GM20431 (cell line): ENCODE results near the gene PLEKHG3.

Source experiments
- in situ Hi-C: fragments of 300-500 bp; cut with MseI, MboI; formaldehyde crosslinking; loops from one replicate; pipeline ENCODE4 v1.15.0; 2020; ENCODE audit warnings: low sequenced_read_pairs; ENCODE audit not compliant: unreplicated experiment

The PLEKHG3 gene

DNA sequence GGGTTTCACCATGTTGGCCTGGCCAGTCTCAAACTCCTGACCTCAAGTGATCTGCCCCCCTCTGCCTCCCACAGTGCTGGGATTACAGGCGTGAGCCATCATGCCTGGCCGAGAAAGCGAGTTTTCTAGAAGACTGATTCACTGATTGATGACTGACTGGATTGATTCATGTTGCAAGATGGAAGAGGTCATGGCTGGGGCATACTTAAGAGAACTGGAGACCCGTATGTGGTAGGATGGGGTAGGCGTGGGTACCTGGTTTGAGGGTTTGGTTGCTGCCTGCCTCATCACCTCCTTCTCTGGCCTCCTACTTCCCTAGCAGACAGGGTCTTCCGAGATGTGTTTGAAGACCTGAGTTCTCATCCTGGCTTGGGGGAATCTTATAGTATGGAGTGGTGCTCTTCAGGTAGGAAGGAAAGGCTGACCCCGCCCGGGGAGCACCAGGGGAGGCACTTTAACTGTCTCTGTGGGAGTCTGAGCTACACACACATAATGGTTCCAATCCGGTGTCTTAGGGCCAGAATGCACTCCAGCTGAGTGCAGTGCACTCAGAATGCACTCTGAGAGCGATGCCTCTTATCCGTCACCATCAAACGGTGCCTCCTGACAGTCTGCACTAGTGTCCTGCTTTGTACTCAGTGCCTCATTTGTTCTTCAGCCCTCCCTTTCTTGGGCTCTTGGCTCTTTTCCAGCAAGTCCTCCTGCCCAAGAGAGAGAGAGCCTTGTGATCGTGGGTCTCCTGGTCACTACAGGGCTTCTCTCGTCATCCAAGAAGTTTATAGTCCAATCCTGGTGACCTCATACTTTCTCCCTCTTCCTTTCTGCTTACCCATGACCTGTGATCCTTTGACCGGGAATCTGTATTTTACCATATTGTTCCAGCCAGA lies 19.7 kb downstream of the PLEKHG3 start:
- in situ Hi-C loops, result no loop called here

DNA sequence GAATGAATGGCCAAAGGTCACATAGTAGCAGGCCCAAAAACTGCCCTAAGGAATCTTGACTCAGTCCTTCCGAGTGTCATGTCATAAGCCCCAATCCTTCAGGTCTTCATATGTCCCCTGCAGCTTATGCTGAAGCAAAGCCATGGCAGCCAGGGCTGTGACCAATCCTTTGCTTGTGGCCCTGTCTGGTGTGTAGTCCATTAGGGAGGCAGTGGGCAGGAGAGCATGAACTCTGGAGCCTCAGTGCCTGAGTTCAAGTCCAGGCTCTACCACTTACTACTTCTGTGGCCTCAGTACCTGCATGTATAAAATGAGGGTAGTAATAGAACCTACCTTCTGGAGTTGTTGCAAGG lies 20.3 kb downstream of the PLEKHG3 start:
- in situ Hi-C loops, result no loop called here

DNA sequence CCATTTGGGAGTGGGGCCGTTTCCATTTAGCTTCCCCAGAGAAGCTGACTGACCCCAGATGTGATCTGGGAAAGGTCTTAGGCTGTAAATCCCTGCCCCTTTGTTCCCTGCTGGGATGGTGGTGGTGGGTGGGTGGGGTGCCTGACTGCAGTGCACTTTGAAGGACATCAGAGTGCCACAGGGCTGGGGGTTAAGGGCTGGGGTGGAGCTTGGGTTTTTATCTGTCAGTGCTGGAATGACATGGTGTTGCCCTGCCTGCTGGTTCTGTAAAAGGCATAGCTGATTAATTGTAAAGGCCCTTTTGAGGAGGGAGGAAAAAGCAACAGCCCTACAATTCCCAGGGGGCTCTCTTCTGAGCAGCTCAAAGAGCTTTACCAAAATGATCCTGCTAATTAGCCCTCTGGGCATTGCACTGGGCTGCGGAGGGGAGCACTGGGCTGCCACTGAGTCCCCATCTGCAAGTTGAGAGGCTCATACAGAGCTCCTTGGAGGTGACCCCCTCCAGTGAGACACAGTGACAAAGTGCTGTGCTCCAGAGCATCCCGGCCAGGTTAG lies 21.1 kb downstream of the PLEKHG3 start:
- in situ Hi-C loops, result no loop called here

DNA sequence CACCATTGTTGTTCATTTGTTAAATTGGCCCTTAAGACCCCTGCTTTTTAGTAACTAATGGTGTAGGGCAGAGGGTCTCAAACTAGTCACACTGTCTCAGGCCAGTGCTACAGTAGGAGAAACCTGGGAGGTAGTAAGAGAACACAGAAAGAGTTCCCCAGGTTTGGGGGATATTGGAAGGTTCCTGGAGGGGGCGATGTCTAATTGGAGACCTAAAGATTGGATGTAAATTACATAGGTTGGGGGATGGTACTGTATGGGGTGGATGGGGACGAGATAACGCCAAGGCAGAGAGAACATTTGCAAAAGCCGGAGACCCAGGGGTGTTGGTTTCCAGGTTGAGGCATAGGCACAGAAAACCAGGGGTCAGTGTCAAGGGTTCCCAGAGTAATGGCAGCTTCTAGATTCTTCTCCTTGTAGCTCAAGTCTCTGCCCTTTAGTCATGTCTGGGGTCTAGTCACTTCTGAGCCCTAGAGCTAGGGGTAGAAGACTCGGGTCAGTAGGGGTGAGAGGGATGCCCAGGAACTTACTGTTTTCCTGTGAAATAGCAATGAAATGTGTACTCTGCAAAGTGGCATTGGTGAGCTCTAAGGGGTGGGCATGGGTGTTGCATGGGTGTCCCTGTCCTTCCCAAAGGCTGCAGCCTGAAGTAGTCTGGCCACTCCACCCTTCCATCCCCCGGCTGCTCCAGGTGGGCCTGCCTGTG lies 21.8 kb downstream of the PLEKHG3 start:
- in situ Hi-C loops, result no loop called here

DNA sequence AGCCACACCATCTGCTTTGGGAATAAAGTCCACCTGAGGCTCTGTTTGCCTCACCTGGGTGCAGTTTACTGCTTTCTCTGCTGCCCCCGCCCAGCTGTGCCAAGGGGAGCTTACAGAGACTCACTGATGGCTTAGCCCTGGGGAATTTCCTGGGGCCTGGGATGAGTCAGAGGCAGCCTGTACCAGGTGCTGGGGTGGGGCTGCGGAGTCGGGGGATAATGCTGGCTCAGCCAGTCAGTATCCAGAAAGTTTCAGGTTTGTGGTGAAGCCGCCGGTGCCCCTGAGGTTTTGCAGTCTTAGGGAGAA lies 22.3 kb downstream of the PLEKHG3 start:
- in situ Hi-C loops, result no loop called here

DNA sequence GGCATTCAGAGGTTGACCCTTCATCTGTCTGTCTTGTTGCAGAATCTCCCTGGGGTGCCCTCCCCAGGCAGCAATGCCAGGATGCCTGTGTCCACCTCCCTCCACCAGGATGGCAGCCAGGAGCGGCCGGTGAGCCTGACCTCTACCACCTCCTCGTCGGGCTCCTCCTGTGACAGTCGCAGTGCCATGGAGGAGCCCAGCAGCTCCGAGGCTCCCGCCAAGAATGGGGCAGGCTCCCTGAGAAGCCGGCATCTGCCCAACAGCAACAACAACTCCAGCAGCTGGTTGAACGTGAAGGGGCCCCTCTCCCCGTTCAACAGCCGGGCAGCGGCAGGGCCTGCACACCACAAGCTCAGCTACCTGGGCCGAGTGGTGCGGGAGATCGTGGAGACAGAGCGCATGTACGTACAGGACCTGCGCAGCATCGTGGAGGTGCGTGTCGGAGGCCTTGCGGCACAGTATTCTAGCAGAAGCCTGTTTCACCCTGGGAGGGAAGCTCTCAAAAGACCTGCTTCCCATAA lies 23.4 kb downstream of the PLEKHG3 start:
- in situ Hi-C loops, result no loop called here

DNA sequence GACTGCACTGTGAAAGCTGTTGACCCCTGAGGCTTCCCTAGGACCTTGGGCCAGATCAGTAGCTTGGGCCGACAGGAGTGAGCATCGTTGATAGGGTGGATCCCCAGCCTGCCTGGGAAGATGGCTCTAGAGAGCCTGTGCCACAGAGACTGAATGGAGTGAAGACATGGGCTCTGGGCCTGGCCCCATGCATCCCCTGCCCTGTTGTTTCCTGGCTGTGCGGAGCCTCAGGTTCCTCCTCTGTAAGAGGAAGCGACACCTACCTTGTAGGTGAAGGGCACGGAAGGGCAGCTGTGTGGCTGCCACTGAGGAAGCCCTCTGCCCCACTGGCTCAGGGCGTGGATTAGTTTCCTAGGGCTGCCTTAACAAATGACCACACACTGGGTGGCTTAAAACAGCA lies 23.9 kb downstream of the PLEKHG3 start:
- in situ Hi-C loops, result no loop called here

DNA sequence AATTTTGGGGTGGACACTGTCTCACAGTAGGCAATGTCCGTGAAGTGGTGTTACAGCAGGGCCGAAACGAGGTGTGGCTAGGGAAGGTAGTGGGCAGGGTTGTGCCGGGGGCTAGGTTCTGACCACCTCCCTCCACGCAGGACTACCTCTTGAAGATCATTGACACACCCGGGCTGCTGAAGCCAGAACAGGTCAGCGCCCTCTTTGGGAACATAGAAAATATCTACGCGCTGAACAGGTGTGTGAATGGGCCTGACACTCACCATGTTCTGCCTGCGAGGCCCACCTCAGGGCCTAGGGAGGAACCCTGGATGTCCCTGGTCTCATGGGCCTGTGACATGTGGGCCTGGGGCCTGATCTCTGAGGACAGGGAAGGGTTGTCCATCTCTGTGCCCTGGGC lies 24.6 kb downstream of the PLEKHG3 start:
- in situ Hi-C loops, result no loop called here

DNA sequence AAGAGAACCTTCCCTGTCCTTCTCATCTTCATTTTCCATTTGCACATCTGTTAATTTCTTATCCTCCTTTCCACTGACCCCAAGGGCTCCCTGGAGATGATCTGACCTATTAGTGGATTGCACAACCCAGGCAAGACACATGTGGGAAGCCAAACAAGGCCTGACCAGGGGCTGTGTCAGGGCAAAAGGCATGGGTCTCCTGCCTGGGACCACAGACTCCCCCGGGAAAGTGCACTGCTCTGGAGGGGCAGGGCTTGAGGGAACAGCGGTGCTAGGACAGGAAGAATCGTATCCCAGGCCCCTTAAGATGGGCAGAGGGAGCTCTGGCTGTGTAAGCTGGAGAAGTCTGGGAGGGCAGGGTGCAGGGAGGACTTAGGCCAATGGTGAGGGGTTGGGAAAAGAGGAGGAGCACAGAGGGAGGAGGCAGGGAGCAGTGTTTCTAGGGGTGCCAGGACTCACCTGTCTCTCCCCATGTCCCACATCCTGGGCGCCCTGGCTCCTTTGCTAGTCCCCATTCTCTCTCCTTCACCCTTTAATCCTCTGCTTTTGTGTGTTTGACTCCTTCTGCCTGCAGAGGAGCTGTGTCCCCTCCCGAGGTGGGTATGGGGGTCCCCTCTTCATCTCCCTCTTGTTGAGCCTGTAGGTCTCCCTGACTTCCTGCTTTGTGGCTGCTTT lies 25.3 kb downstream of the PLEKHG3 start:
- in situ Hi-C loops, result no loop called here

DNA sequence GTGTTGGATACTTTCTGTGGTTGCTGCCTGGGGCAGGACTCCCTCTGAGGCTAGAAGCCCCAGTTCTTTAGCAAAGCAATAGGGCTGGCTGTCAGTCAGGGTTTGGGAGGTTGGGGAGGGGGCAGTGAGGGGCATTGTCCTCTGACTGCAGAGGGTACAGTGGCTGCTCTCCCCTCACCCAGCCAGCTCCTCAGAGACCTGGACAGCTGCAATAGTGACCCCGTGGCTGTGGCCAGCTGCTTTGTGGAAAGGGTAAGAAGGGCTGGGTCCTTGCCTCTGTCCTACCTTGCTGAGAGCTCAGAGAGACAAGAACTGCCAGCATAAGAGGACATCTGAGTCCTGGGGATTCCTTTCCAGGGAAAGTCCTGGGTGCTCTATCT lies 25.8 kb downstream of the PLEKHG3 start:
- in situ Hi-C loops, result no loop called here

DNA sequence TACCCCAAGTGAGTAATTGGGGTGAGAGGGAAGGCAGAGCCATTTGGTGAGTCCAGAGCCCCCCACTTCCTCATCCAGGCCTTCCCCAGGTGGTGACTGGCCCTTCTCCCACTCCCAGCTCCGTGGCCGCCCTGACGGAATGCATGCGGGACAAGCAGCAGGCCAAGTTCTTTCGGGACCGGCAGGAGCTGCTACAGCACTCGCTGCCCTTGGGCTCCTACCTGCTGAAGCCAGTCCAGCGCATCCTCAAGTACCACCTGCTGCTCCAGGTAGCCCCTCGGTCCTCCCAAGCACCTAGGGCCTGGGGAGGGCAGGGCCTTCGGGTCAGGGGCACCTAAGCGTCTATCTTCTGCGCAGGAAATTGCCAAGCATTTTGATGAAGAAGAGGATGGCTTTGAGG lies 26.5 kb downstream of the PLEKHG3 start:
- in situ Hi-C loops, result no loop called here

DNA sequence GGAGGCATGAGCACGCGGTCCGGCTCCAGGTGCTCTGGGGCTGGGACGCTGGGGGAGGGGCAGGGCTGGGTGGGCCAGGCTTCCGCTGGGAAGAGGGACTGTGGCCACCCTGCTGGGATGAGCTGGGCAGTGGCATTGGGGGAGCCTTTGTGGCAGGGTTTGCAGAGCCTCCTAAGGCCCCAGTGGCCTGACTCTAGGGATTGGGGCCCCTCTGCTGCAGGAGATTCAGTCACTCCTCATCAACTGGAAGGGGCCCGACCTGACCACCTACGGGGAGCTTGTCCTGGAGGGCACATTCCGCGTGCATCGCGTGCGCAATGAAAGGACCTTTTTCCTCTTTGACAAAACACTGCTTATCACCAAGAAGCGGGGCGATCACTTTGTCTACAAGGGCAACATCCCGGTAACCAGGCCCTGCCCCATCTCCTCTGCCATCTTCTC lies 26.9 kb downstream of the PLEKHG3 start:
- in situ Hi-C loops, result no loop called here

DNA sequence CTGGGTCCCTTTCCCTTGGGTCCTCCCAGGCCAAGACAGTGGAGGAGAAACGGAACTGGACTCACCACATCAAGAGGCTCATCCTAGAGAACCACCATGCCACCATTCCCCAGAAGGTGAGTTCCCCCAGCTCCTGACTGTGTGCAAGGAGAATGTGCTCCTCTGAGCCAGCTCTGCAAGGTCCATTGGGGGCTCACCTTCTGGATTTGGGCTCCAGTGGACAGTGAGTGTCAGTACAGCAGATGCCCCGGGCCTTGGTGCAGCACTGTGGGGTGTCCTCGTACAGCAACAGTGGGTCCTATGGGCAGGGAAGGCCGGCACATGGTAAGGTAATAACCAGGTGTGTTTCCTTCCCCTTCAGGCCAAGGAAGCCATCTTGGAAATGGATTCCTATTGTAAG lies 27.8 kb downstream of the PLEKHG3 start:
- in situ Hi-C loops, result no loop called here

DNA sequence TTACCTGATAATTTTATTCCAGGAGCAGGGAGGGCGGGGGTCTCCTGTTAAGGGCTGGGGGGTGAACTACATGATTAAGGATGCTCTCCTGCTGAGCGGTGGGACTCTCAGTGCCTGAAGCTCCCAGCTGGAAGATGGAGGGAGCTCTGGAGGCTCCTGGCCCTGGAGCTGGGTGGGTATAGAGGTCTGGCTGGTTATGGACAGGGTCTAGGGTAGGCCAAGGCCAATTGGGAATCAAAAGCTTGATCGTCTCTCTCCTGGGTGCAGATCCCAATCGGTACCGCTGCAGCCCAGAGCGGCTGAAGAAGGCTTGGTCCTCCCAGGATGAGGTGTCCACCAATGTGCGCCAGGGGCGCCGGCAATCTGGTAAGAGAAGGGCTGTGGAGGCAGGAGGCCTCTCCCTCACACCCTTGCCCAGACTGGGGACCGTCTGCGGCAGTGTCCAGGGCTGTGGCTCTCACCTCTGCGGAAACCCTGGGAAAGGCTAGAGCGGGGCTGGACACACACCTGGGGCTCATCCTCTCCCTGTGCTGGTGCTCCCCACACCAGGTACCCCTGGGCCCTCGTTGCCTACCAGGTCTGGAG lies 28.4 kb downstream of the PLEKHG3 start:
- in situ Hi-C loops, result no loop called here

DNA sequence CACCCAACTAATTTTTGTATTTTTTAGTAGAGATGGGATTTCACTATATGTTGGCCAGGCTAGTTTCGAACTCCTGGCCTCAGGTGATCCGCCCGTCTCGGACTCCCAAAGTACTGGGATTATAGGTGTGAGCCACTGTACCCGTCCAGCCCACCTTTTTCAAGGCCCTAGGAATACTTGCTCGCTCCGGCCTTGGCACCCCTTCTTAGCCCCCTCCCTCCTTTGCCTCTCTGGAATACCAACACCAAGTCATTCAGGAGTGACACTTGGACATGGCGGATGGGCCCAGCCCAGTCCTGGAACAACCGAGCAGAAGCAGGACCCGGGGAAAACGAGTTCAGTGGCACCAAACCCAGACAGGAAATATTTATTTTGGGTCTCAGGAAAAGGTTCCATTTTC lies 29.1 kb downstream of the PLEKHG3 start:
- in situ Hi-C loops, result no loop called here

DNA sequence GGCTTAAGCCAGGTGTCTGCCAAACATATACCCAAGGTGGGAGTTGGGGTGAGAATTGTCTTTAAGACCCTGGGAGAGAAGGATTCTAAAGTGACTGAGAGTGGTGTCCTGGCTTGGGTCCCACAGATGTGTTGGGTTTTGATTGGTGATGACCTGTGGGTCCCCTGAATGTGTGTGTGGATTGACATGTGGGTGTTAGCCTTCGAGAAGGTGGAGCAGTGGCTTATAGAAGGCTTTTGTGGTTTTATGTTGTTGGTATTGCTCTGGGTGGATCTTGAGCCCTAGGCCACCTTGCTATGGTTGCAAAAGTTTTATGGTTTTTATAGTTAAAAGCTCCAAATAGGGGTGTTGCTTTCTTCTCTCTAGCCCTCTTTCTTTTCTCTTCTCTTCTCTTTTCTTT lies 29.7 kb downstream of the PLEKHG3 start:
- in situ Hi-C loops, result no loop called here

DNA sequence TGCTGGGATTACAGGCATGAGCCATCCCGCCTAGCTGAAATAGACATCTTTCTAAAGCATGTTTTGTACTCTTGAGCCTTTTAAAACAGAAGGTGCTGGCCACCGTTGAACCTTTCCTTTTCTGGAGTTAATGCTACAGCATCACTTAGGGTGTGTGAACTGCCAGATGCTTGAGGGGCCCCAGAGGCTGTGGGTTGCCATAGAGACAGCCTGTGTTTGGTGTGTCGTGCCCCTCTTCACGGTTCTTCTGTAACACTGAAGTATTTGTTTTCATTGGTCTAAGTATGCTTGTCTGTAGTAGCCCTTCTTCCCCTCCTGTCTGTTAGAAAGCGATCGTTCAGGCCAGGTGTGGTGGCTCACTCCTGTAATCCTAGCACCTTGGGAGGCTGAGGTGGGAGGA lies 30.8 kb downstream of the PLEKHG3 start:
- in situ Hi-C loops, result no loop called here

DNA sequence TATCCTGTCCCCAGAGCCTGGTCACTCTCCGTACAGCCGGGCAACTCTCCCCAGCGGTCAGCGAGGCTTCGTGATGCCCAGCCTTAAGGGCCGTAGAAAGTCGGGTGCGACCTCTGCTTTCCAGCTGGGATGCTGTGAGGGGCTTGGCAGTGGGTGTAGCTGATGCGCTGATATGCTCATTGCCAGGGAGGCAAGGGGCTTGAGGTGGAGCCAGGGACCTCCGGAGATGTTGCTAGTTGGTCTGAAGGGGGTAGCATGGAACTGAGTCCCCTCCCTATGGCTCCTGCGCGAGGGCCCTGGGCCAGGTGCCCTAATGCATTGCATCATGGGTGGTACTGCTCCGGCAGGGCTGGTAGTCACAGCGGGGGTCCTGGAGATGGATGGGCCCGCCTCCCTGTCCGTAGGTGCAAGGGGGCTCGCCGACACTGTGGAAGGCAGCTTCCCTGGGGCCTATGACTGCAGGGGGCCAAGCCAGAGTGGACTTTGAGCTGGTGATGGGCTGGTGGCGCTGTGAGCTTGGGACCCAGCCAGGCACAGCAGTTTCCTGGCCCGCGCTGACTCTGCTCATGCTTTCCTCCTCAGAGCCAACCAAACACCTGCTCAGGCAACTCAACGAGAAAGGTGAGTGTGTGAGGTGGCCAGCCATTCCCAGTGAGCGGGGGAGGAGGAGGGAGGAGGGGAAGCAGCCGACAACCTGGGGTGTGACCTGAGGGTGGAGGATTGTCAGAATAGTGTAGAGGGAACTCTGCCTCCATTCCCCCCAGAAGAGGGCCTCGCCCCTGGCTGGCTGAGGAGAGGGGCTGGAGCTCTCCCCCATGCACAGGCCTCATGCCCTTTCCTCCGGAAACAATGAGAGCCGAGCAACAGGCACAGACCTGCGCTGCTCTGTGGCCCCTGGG lies 32.3 kb downstream of the PLEKHG3 start:
- in situ Hi-C loops, result no loop called here
